B cell (primary cell): ENCODE results near the gene EVA1A. TPM values are rescaled to one million over a fixed set of nuclear protein-coding genes. Genes with fewer than 3 reads are reported as not detected.

Source experiments
- ATAC-seq: fragments of 200-7000 bp; cut with Tn5 transposase; one replicate; pipeline ENCODE4 v1.10.0; 2021; ENCODE audit warnings: low read depth, mild to moderate bottlenecking, moderate number of reproducible peaks, moderate library complexity
- CTCF ChIA-PET: fragments of 350-600 bp; sonication (Branson Sonifier 250); formaldehyde crosslinking; loops from one replicate; lab custom pipeline; 2021; ENCODE audit warnings: antibody characterized with exemption, inconsistent platforms; lab: Charles Lee
- POLR2A ChIA-PET: fragments of 350-600 bp; sonication (Branson Sonifier 250); formaldehyde crosslinking; loops from one replicate; lab custom pipeline; 2021; ENCODE audit warnings: antibody characterized with exemption; lab: Charles Lee
- DNase-seq: peaks from one replicate; pipeline ENCODE4 v3.0.0; 2013
- H2AFZ ChIP-seq: 2 replicates; pipeline ENCODE4 v1.6.1; 2012; ENCODE audit warnings: mild to moderate bottlenecking, low read depth, low read length; ENCODE audit not compliant: insufficient read depth, poor library complexity, severe bottlenecking
- H3K27ac ChIP-seq, 2 donors: 1 replicate in 1 of 2; 2 replicates in 1 of 2; pipeline ENCODE4 v1.5.1; 2012 to 2013; ENCODE audit warnings: low read length in 2 of 2, mild to moderate bottlenecking in 2 of 2, moderate library complexity in 1 of 2
- H3K27me3 ChIP-seq, 4 experiments: fragments of 200-600 bp in 1 of 4; sonication (generic) in 1 of 4; replicated peaks in 1 of 4; 1 replicate in 2 of 4; 2 replicates in 2 of 4; pipeline versions ENCODE4 v1.6.1 to v1.7.0; 2013 to 2016; ENCODE audit warnings: low read length in 3 of 4, mild to moderate bottlenecking in 2 of 4, mixed read lengths in 1 of 4, moderate library complexity in 1 of 4; ENCODE audit not compliant: insufficient read depth in 4 of 4, control insufficient read depth in 3 of 4; ENCODE audit errors: control extremely low read depth in 1 of 4
- H3K36me3 ChIP-seq, 2 experiments: replicated peaks in 1 of 2; 1 replicate in 1 of 2; 2 replicates in 1 of 2; pipeline versions ENCODE4 v1.6.1 to v1.7.1; 2013; ENCODE audit warnings: low read length in 1 of 2; ENCODE audit not compliant: insufficient read depth in 2 of 2, control insufficient read depth in 1 of 2; ENCODE audit errors: control extremely low read depth in 1 of 2, extremely low read depth in 1 of 2
- H3K4me1 ChIP-seq, 2 donors: fragments of 200-600 bp in 1 of 2; sonication (generic) in 1 of 2; 1 replicate in 1 of 2; 2 replicates in 1 of 2; pipeline versions ENCODE4 v1.5.1 to v1.6.1; 2013 to 2017; ENCODE audit warnings: low read length in 2 of 2; ENCODE audit not compliant: control insufficient read depth in 2 of 2, insufficient read depth in 2 of 2
- H3K4me2 ChIP-seq: replicated peaks from 2 replicates; pipeline ENCODE3; 2012; ENCODE audit warnings: mild to moderate bottlenecking, low read depth, low read length; ENCODE audit not compliant: poor library complexity, severe bottlenecking
- H3K4me3 ChIP-seq, 5 experiments: fragments of 200-600 bp in 1 of 5; sonication (generic) in 1 of 5; 1 replicate in 3 of 5; 2 replicates in 2 of 5; pipeline versions ENCODE4 v1.5.1 to v1.7.0; 2011 to 2016; ENCODE audit warnings: low read length in 4 of 5, mild to moderate bottlenecking in 4 of 5, low read depth in 2 of 5, control low read depth in 1 of 5, moderate library complexity in 1 of 5; ENCODE audit not compliant: insufficient read depth in 1 of 5; ENCODE audit errors: control extremely low read depth in 1 of 5, extremely low read depth in 1 of 5
- H3K79me2 ChIP-seq: fragments of 200-600 bp; sonication (generic); one replicate; pipeline ENCODE4 v1.6.0; 2016; ENCODE audit warnings: low read length; ENCODE audit not compliant: control insufficient read depth, insufficient read depth
- H3K9ac ChIP-seq: fragments of 200-600 bp; sonication (generic); 2 replicates; pipeline ENCODE4 v1.6.1; 2017; ENCODE audit warnings: mild to moderate bottlenecking, low read length, moderate library complexity
- H3K9me3 ChIP-seq, 3 donors: one replicate each; pipeline versions ENCODE4 v1.6.1 to v1.7.1; 2013; ENCODE audit warnings: low read length in 2 of 3; ENCODE audit not compliant: control insufficient read depth in 2 of 3, insufficient read depth in 1 of 3; ENCODE audit errors: control extremely low read depth in 1 of 3
- H4K20me1 ChIP-seq: 2 replicates; pipeline ENCODE4 v1.6.0; 2012; ENCODE audit warnings: mild to moderate bottlenecking, low read length; ENCODE audit not compliant: insufficient read depth, control insufficient read depth, poor library complexity, severe bottlenecking
- H3K27ac Mint-ChIP-seq: one replicate; pipeline ENCODE4 v1.8.0; 2021; ENCODE audit warnings: mixed read lengths
- H3K27me3 Mint-ChIP-seq: one replicate; pipeline ENCODE4 v1.8.0; 2021; ENCODE audit warnings: mixed read lengths
- H3K4me1 Mint-ChIP-seq: one replicate; pipeline ENCODE4 v1.8.0; 2021; ENCODE audit warnings: mixed read lengths
- H3K4me3 Mint-ChIP-seq: one replicate; pipeline ENCODE4 v1.8.0; 2021; ENCODE audit warnings: mixed read lengths
- H3K9me3 Mint-ChIP-seq: one replicate; pipeline ENCODE4 v1.8.0; 2022; ENCODE audit warnings: mixed read lengths; ENCODE audit not compliant: insufficient read depth
- CTCF ChIP-seq: fragments of 200-600 bp; IDR thresholded peaks from one replicate; pipeline ENCODE4 v1.8.0; 2022; ENCODE audit warnings: antibody characterized with exemption, mild to moderate bottlenecking
- EZH2 ChIP-seq: IDR thresholded peaks from 2 replicates; pipeline ENCODE4 v1.6.1; 2012; ENCODE audit warnings: borderline replicate concordance, low read depth, mild to moderate bottlenecking, moderate library complexity, low read length; ENCODE audit not compliant: insufficient read depth, poor library complexity, severe bottlenecking
- WGBS: methylation state at CpG from one replicate; pipeline ENCODE4 v1.1.5; 2013; ENCODE audit warnings: missing lambda C conversion rate; ENCODE audit not compliant: insufficient coverage; 5-methylcytosine and 5-hydroxymethylcytosine counted together
- intact Hi-C: fragments of 100-400 bp; cut with micrococcal nuclease; formaldehyde crosslinking; loops from one replicate; pipeline ENCODE4 v1.10.0; 2022
- polyA plus RNA-seq: library from polyadenylated mRNA; depleted of rRNA; stranded (reverse); fragments of >200 nt; gene quantifications from 2 replicates; pipeline ENCODE4 v1.2.3, GENCODE V29; 2012
- total RNA-seq, 2 donors: library from RNA; stranded (reverse); fragments of 120-200 nt in 1 of 2; gene quantifications; 1 replicate in 1 of 2; 2 replicates in 1 of 2; pipeline versions ENCODE4 v1.2.3 to v1.2.4, GENCODE V29; 2013 to 2022

Gene EVA1A
- total and polyA plus RNA-seq, 2 donors (not counting 1 experiment from before 2014, with no cell fraction given), result not detected

- Histone ChIP-seq H3K9ac (no peak overlapping the region), H4K20me1 (no peaks in the 10 kb centered on the region), H3K36me3 (no peaks in the 10 kb centered on the region), H3K4me1 (no peaks in the 10 kb centered on the region), H3K4me3 (no peak overlapping the region), H3K27me3 (peaks cover 0 to 7% (median 3%) of the 10 kb centered on the region in 4 experiments), H3K79me2 (no peaks in the 10 kb centered on the region), H3K27ac (no peak overlapping the region), H3K4me2 (no peak overlapping the region), H2AFZ (no peak overlapping the region), H3K9me3 (no peaks in the 10 kb centered on the region)
- CTCF ChIA-PET, result no interaction called here
- H3K27me3 Mint-ChIP-seq, result peaks cover 42% of the 10 kb centered on the region
- WGBS, result 94% methylated on average over 24 of the region's 25 CpGs
- no peak overlapping the region for H3K4me3 Mint-ChIP-seq
- no peak for TF ChIP-seq EZH2
- no peak for TF ChIP-seq CTCF
- no peak for ATAC-seq
- no peaks in the 10 kb centered on the region for H3K4me1 Mint-ChIP-seq
- no peak overlapping the region for H3K27ac Mint-ChIP-seq
- POLR2A ChIA-PET, result no interaction called here
- intact Hi-C loops, result no loop called here
- DNase-seq, result no peak
- no peaks in the 10 kb centered on the region for H3K9me3 Mint-ChIP-seq
These were observed 67.5 kb downstream of the EVA1A start for GRCh38 chr2:75493230-75493629.

- H2AFZ ChIP-seq, result no peak overlapping the region
- no peak for TF ChIP-seq EZH2
- TF ChIP-seq CTCF, result no peak
- Mint-ChIP-seq H3K27ac (no peak overlapping the region), H3K4me1 (no peaks in the 10 kb centered on the region), H3K4me3 (no peak overlapping the region), H3K9me3 (no peaks in the 10 kb centered on the region), H3K27me3 (peaks cover 44% of the 10 kb centered on the region)
- H3K79me2 ChIP-seq, result no peaks in the 10 kb centered on the region
- no peaks in the 10 kb centered on the region for H3K4me1 ChIP-seq
- CTCF ChIA-PET, result no interaction called here
- no peak overlapping the region for H3K4me3 ChIP-seq
- intact Hi-C loops, result no loop called here
- 66% methylated on average over 3 of the region's 4 CpGs for WGBS
- no peaks in the 10 kb centered on the region for H4K20me1 ChIP-seq
- H3K27me3 ChIP-seq, result peaks cover 0 to 7% (median 4%) of the 10 kb centered on the region in 4 experiments
- no peak overlapping the region for H3K9ac ChIP-seq
- no peaks in the 10 kb centered on the region for H3K9me3 ChIP-seq
- no peak overlapping the region for H3K4me2 ChIP-seq
- no peaks in the 10 kb centered on the region for H3K36me3 ChIP-seq
- no peak for ATAC-seq
- POLR2A ChIA-PET, result no interaction called here
- DNase-seq, result no peak
- H3K27ac ChIP-seq, result no peak overlapping the region
These were observed 69.5 kb downstream of the EVA1A start for GRCh38 chr2:75491129-75491753.
